IMR-90 (cell line): ENCODE data around the gene NPR2. TPM values are rescaled to one million over a fixed set of nuclear protein-coding genes. Genes with fewer than 3 reads are reported as not detected.

Source experiments
- ATAC-seq: fragments of 200-7000 bp; cut with Tn5 transposase; 2 replicates; pipeline ENCODE4 v1.9.1; 2020; ENCODE audit warnings: low read depth, mild to moderate bottlenecking, moderate library complexity
- BruUV-seq: library from RNA; stranded (reverse); fragments of 400-500 nt; replicated peaks from 2 replicates; lab custom pipeline; 2021; lab: Mats Ljungman, UMichigan
- CTCF ChIA-PET: fragments of 300-600 bp; formaldehyde crosslinking; extraction: SDS; loops from one replicate; lab custom pipeline; 2021; ENCODE audit warnings: antibody characterized with exemption; lab: Yijun Ruan, JAX
- POLR2A ChIA-PET: fragments of 300-600 bp; sonication (Branson Sonifier 250); formaldehyde crosslinking; loops from one replicate; lab custom pipeline; 2022; ENCODE audit warnings: antibody characterized with exemption; ENCODE audit not compliant: unreplicated experiment; lab: Charles Lee
- DNase-seq: peaks from one replicate; pipeline ENCODE4 v3.0.0; 2013
- H2AFZ ChIP-seq: replicated peaks from 2 replicates; pipeline ENCODE3; 2013; ENCODE audit warnings: low read length, mild to moderate bottlenecking; ENCODE audit not compliant: poor library complexity
- H2AK5ac ChIP-seq: 2 replicates; pipeline ENCODE4 v1.6.1; 2013; ENCODE audit warnings: low read depth, low read length, inconsistent platforms
- H2AK9ac ChIP-seq: replicated peaks from 2 replicates; pipeline ENCODE3; 2013; ENCODE audit warnings: mild to moderate bottlenecking, low read depth, low read length, moderate library complexity; ENCODE audit not compliant: poor library complexity
- H2BK120ac ChIP-seq: 2 replicates; pipeline ENCODE4 v1.6.1; 2013; ENCODE audit warnings: low read depth, low read length, inconsistent platforms
- H2BK15ac ChIP-seq: 3 replicates; pipeline ENCODE4 v1.6.1; 2013; ENCODE audit warnings: low read depth, low read length, inconsistent platforms
- H2BK20ac ChIP-seq: 2 replicates; pipeline ENCODE4 v1.6.1; 2013; ENCODE audit warnings: low read depth, mild to moderate bottlenecking, inconsistent platforms, low read length, moderate library complexity
- H2BK5ac ChIP-seq: 2 replicates; pipeline ENCODE4 v1.6.1; 2013; ENCODE audit warnings: mild to moderate bottlenecking, low read depth, low read length, inconsistent platforms; ENCODE audit not compliant: poor library complexity, severe bottlenecking
- H3K14ac ChIP-seq: replicated peaks from 2 replicates; pipeline ENCODE4 v1.6.1; 2013; ENCODE audit warnings: low read depth, low read length, inconsistent platforms
- H3K18ac ChIP-seq: 2 replicates; pipeline ENCODE4 v1.6.1; 2013; ENCODE audit warnings: low read depth, low read length, control low read depth
- H3K23ac ChIP-seq: 2 replicates; pipeline ENCODE4 v1.6.1; 2013; ENCODE audit warnings: low read depth, low read length, inconsistent platforms
- H3K27ac ChIP-seq: 2 replicates; pipeline ENCODE4 v1.5.1; 2013; ENCODE audit warnings: mild to moderate bottlenecking, control low read depth, low read length; ENCODE audit not compliant: insufficient read depth
- H3K27me3 ChIP-seq: 2 replicates; pipeline ENCODE4 v1.6.1; 2013; ENCODE audit warnings: low read length; ENCODE audit not compliant: control insufficient read depth, insufficient read depth
- H3K36me3 ChIP-seq: 2 replicates; pipeline ENCODE4 v1.6.1; 2013; ENCODE audit warnings: low read length, mixed read lengths; ENCODE audit not compliant: control insufficient read depth, insufficient read depth
- H3K4ac ChIP-seq: 2 replicates; pipeline ENCODE4 v1.6.1; 2013; ENCODE audit warnings: low read depth, low read length, inconsistent platforms
- H3K4me1 ChIP-seq: 2 replicates; pipeline ENCODE4 v1.6.1; 2013; ENCODE audit warnings: low read length, mixed read lengths; ENCODE audit not compliant: control insufficient read depth, insufficient read depth
- H3K4me2 ChIP-seq: 2 replicates; pipeline ENCODE4 v1.6.1; 2013; ENCODE audit warnings: low read depth, mild to moderate bottlenecking, control low read depth, low read length, moderate library complexity
- H3K4me3 ChIP-seq: 2 replicates; pipeline ENCODE4 v1.5.1; 2013; ENCODE audit warnings: low read depth, mild to moderate bottlenecking, control low read depth, low read length, moderate library complexity; ENCODE audit not compliant: insufficient read depth
- H3K56ac ChIP-seq: 2 replicates; pipeline ENCODE4 v1.6.1; 2013; ENCODE audit warnings: low read length, inconsistent platforms; ENCODE audit not compliant: insufficient read depth; ENCODE audit errors: extremely low read depth
- H3K79me1 ChIP-seq, 2 experiments: 2 replicates each; pipeline ENCODE4 v1.6.1; 2013; ENCODE audit warnings: low read length in 2 of 2, inconsistent platforms in 1 of 2, low read depth in 1 of 2
- H3K9ac ChIP-seq: 2 replicates; pipeline ENCODE4 v1.6.1; 2013; ENCODE audit warnings: low read depth, low read length, control low read depth
- H3K9me1 ChIP-seq: 2 replicates; pipeline ENCODE4 v1.6.1; 2013; ENCODE audit warnings: low read length, inconsistent platforms; ENCODE audit not compliant: insufficient read depth
- H3K9me3 ChIP-seq: 2 replicates; pipeline ENCODE4 v1.6.1; 2013; ENCODE audit warnings: low read length; ENCODE audit not compliant: control insufficient read depth, insufficient read depth
- H4K20me1 ChIP-seq: 2 replicates; pipeline ENCODE4 v1.6.1; 2013; ENCODE audit warnings: low read length, inconsistent platforms; ENCODE audit not compliant: insufficient read depth
- H4K5ac ChIP-seq: 2 replicates; pipeline ENCODE4 v1.6.1; 2013; ENCODE audit warnings: mild to moderate bottlenecking, low read depth, low read length, control low read depth
- H4K8ac ChIP-seq, 2 experiments: 2 replicates each; pipeline ENCODE4 v1.6.1; 2013; ENCODE audit warnings: low read depth in 2 of 2, low read length in 2 of 2, control low read depth in 1 of 2, inconsistent platforms in 1 of 2
- H4K91ac ChIP-seq: 2 replicates; pipeline ENCODE4 v1.6.1; 2013; ENCODE audit warnings: low read depth, low read length, inconsistent platforms; ENCODE audit not compliant: insufficient read depth
- BHLHE40 ChIP-seq: fragments of 150-350 bp; IDR thresholded peaks from 2 replicates; pipeline ENCODE4 v1.6.1; 2016; ENCODE audit warnings: mild to moderate bottlenecking, low read depth, low read length
- CEBPB ChIP-seq: IDR thresholded peaks from 2 replicates; pipeline ENCODE4 v1.6.1; 2012; ENCODE audit warnings: low read depth, low read length, improper control_type of control experiment
- CHD1 ChIP-seq: IDR thresholded peaks from 2 replicates; pipeline ENCODE4 v1.6.1; 2012; ENCODE audit warnings: low read depth, low read length, improper control_type of control experiment
- FOS ChIP-seq: fragments of 150-350 bp; IDR thresholded peaks from 2 replicates; pipeline ENCODE4 v1.6.1; 2016; ENCODE audit warnings: low read depth, low read length
- MAFK ChIP-seq: IDR thresholded peaks from 2 replicates; pipeline ENCODE4 v1.6.1; 2012; ENCODE audit warnings: low read depth, low read length, improper control_type of control experiment
- MAZ ChIP-seq: IDR thresholded peaks from 2 replicates; pipeline ENCODE4 v1.6.1; 2012; ENCODE audit warnings: low read depth, mild to moderate bottlenecking, low read length, improper control_type of control experiment, moderate library complexity, borderline replicate concordance
- MXI1 ChIP-seq: IDR thresholded peaks from 2 replicates; pipeline ENCODE4 v1.6.1; 2012; ENCODE audit warnings: low read depth, mild to moderate bottlenecking, low read length, moderate library complexity, borderline replicate concordance
- NFE2L2 ChIP-seq: fragments of 150-350 bp; IDR thresholded peaks from 2 replicates; pipeline ENCODE4 v1.6.1; 2016; ENCODE audit warnings: low read depth, mild to moderate bottlenecking, low read length
- POLR2A ChIP-seq: IDR thresholded peaks from 2 replicates; pipeline ENCODE4 v1.6.1; 2012; ENCODE audit warnings: mild to moderate bottlenecking, low read depth, low read length
- RAD21 ChIP-seq: IDR thresholded peaks from 2 replicates; pipeline ENCODE4 v1.6.1; 2012; ENCODE audit warnings: low read length, improper control_type of control experiment
- RCOR1 ChIP-seq: IDR thresholded peaks from 2 replicates; pipeline ENCODE4 v1.6.1; 2012; ENCODE audit warnings: mild to moderate bottlenecking, low read length, improper control_type of control experiment; ENCODE audit not compliant: insufficient replicate concordance
- RFX5 ChIP-seq: IDR thresholded peaks from 2 replicates; pipeline ENCODE4 v1.8.0; 2012; ENCODE audit warnings: low read depth, mild to moderate bottlenecking, low read length, moderate library complexity
- SMC3 ChIP-seq: fragments of 150-350 bp; IDR thresholded peaks from 2 replicates; pipeline ENCODE4 v1.6.1; 2016; ENCODE audit warnings: low read depth, mild to moderate bottlenecking, antibody characterized with exemption, low read length, moderate library complexity
- WGBS, 2 experiments: methylation state at CpG; one replicate each; pipeline versions ENCODE4 v1.1.5 to v1.1.7; 2013; ENCODE audit warnings: missing lambda C conversion rate in 2 of 2; ENCODE audit not compliant: insufficient read length in 1 of 2; ENCODE audit errors: extremely low coverage in 2 of 2; 5-methylcytosine and 5-hydroxymethylcytosine counted together
- dilution Hi-C: fragments of 300-500 bp; cut with HindIII; formaldehyde crosslinking; loops from one replicate; pipeline ENCODE4 v1.14.3; 2018; ENCODE audit warnings: low sequenced_read_pairs; ENCODE audit not compliant: unreplicated experiment
- in situ Hi-C: fragments of 300-500 bp; cut with MboI; formaldehyde crosslinking; loops from 3 replicates; pipeline ENCODE4 v1.14.3; 2019; ENCODE audit warnings: low sequenced_read_pairs, inconsistent platforms, mixed read lengths
- intact Hi-C: fragments of 100-400 bp; cut with micrococcal nuclease; formaldehyde crosslinking; loops from 2 replicates; pipeline ENCODE4 v1.10.0; 2022
- polyA plus RNA-seq, 3 experiments: library from polyadenylated mRNA; depleted of rRNA; stranded (reverse); fragments of >200 nt; gene quantifications; 2 replicates each; pipeline ENCODE4 v1.2.3, GENCODE V29; 2012; ENCODE audit warnings: low replicate concordance in 1 of 3
- total RNA-seq: library from RNA; depleted of rRNA; stranded (reverse); fragments of >200 nt; gene quantifications from 2 replicates; pipeline ENCODE4 v1.2.3, GENCODE V29; 2012
- TF ChIP-seq, protein P1 (sequence below): fragments of 150-350 bp; IDR thresholded peaks from 2 replicates; pipeline ENCODE4 v1.6.1; 2016; ENCODE audit warnings: low read depth, mild to moderate bottlenecking, low read length, moderate library complexity, borderline replicate concordance
- TF ChIP-seq, protein P2 (sequence below): fragments of 150-350 bp; IDR thresholded peaks from 2 replicates; pipeline ENCODE4 v1.6.1; 2017; ENCODE audit warnings: mild to moderate bottlenecking, antibody characterized with exemption, low read length, low read depth
- TF ChIP-seq, protein P3 (sequence below): conservative IDR thresholded peaks from 2 replicates; pipeline ENCODE4 v1.5.1; 2012; ENCODE audit warnings: mild to moderate bottlenecking, low read depth, low read length, improper control_type of control experiment

NPR2 gene
- total and polyA plus RNA-seq, 2 of the 4 experiments (the other 2 are of a cell fraction) = 5.2 to 35.7 TPM

DNA sequence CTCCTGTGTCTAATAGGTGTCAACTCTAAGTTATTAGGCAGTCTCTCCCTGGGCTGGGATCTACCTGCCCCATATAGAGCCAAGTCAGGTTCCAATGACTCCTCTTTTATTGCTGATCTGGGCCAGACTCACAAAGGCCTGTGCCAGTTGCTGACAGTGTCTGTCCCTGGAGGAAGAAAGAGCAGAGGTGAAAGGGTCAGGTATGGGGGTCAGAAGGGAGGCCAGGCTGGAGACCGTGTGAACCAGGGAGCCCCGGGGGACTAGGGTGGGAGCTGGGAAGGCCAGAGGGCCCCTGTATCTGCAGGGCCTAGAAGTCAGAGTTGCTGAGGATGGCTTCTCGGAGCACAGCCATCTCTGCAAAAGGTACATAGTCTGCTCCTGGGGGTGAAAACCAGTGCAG, 26.9 kb downstream of the NPR2 start:
- H2AFZ ChIP-seq = no peak overlapping the region
- in situ Hi-C loops (no loop called here), dilution Hi-C loops (no loop called here), intact Hi-C loops (loop anchor here (10.0 kb wide), 1 partner anchor 164 kb away; the partner anchor contains the start of genes CCDC107, RMRP and SIT1)
- H3K9me1 ChIP-seq = peaks cover 5% of the 10 kb centered on the region
- H3K14ac ChIP-seq = no peak overlapping the region
- no peak overlapping the region for H2BK5ac ChIP-seq
- ATAC-seq (no peak), DNase-seq (no peak)
- H3K27ac ChIP-seq = no peak overlapping the region
- no peak overlapping the region for H3K4me2 ChIP-seq
- WGBS, 2 experiments = 80% methylated on average over 1 of the region's 3 CpGs; no CpG with 5 or more reads in 1 of the 2 experiments
- no TSS peak for BruUV-seq
- H3K79me1 ChIP-seq = peaks cover 10 to 11% of the 10 kb centered on the region in 2 experiments; a peak in 3 of 4 replicates
- no peak overlapping the region for H4K5ac ChIP-seq
- ChIA-PET CTCF (no interaction called here), POLR2A (no interaction called here)
- no peak overlapping the region for H2BK20ac ChIP-seq
- TF ChIP-seq, protein P1, sequence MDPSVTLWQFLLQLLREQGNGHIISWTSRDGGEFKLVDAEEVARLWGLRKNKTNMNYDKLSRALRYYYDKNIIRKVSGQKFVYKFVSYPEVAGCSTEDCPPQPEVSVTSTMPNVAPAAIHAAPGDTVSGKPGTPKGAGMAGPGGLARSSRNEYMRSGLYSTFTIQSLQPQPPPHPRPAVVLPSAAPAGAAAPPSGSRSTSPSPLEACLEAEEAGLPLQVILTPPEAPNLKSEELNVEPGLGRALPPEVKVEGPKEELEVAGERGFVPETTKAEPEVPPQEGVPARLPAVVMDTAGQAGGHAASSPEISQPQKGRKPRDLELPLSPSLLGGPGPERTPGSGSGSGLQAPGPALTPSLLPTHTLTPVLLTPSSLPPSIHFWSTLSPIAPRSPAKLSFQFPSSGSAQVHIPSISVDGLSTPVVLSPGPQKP = no peak
- TF ChIP-seq POLR2A = no peak
- TF ChIP-seq BHLHE40 = no peak
- TF ChIP-seq NFE2L2 = no peak
- TF ChIP-seq MAZ = no peak
- TF ChIP-seq RAD21 = no peak
- TF ChIP-seq, protein P2, sequence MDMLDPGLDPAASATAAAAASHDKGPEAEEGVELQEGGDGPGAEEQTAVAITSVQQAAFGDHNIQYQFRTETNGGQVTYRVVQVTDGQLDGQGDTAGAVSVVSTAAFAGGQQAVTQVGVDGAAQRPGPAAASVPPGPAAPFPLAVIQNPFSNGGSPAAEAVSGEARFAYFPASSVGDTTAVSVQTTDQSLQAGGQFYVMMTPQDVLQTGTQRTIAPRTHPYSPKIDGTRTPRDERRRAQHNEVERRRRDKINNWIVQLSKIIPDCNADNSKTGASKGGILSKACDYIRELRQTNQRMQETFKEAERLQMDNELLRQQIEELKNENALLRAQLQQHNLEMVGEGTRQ = no peak
- TF ChIP-seq MXI1 = no peak
- no peak for TF ChIP-seq RFX5
- no peak for TF ChIP-seq RCOR1
- no peak for TF ChIP-seq MAFK
- no peak for TF ChIP-seq CEBPB
- no peak for TF ChIP-seq CHD1
- no peak for TF ChIP-seq FOS
- TF ChIP-seq SMC3 = no peak
- TF ChIP-seq, protein P3, sequence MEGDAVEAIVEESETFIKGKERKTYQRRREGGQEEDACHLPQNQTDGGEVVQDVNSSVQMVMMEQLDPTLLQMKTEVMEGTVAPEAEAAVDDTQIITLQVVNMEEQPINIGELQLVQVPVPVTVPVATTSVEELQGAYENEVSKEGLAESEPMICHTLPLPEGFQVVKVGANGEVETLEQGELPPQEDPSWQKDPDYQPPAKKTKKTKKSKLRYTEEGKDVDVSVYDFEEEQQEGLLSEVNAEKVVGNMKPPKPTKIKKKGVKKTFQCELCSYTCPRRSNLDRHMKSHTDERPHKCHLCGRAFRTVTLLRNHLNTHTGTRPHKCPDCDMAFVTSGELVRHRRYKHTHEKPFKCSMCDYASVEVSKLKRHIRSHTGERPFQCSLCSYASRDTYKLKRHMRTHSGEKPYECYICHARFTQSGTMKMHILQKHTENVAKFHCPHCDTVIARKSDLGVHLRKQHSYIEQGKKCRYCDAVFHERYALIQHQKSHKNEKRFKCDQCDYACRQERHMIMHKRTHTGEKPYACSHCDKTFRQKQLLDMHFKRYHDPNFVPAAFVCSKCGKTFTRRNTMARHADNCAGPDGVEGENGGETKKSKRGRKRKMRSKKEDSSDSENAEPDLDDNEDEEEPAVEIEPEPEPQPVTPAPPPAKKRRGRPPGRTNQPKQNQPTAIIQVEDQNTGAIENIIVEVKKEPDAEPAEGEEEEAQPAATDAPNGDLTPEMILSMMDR = no peak
- H4K91ac ChIP-seq = no peak overlapping the region
- peaks cover 5% of the 10 kb centered on the region for H4K20me1 ChIP-seq
- H3K23ac ChIP-seq = no peak overlapping the region
- no peak overlapping the region for H2BK15ac ChIP-seq
- H3K18ac ChIP-seq = no peak overlapping the region
- peaks cover 2% of the 10 kb centered on the region; the same call in 1 of the 2 replicates for H3K4me1 ChIP-seq
- no peaks in the 10 kb centered on the region for H3K36me3 ChIP-seq
- H3K9me3 ChIP-seq = no peaks in the 10 kb centered on the region
- H2AK5ac ChIP-seq = no peak overlapping the region
- no peak overlapping the region for H2AK9ac ChIP-seq
- no peak overlapping the region for H4K8ac ChIP-seq
- H3K9ac ChIP-seq = no peak overlapping the region
- H3K56ac ChIP-seq = no peak overlapping the region
- H2BK120ac ChIP-seq = no peak overlapping the region
- no peak overlapping the region for H3K4ac ChIP-seq
- H3K4me3 ChIP-seq = no peak overlapping the region
- H3K27me3 ChIP-seq = peaks cover 6% of the 10 kb centered on the region; the same call in 1 of the 2 replicates
